A549 (cell line): ENCODE measurements around the gene ING5.

Source experiments
- POLR2A ChIP-seq: IDR thresholded peaks from 2 replicates; pipeline ENCODE4 v1.6.1; 2012; ENCODE audit warnings: mild to moderate bottlenecking, low read length
- RAD21 ChIP-seq, 2 experiments: fragments of >200 bp in 1 of 2; sonication (Bioruptor Twin) in 1 of 2; formaldehyde crosslinking in 1 of 2; IDR thresholded peaks in 1 of 2; conservative IDR thresholded peaks in 1 of 2; 2 replicates in 1 of 2; 3 replicates in 1 of 2; pipeline ENCODE4 v1.6.1; 2012 to 2018; ENCODE audit warnings: inconsistent platforms in 1 of 2
- ZSCAN20 ChIP-seq: fragments of 250-450 bp; sonication (Bioruptor Pico); IDR thresholded peaks from 2 replicates; pipeline ENCODE4 v1.8.0; 2022; ENCODE audit warnings: mild to moderate bottlenecking, moderate library complexity

- no peak for TF ChIP-seq ZSCAN20 (CRISPR knock-in tag)
- TF ChIP-seq RAD21 (conservative IDR thresholded peaks at IDR 0.05 in 1 of 2, IDR thresholded peaks at IDR 0.05 in 1 of 2): no peak
- TF ChIP-seq POLR2A: no peak
Observed at GRCh38 chr2:241655516-241656189, 46.2 kb upstream of the ING5 start.
